Medulla oblongata (tissue), 1 donor: ENCODE data around the gene JAML.

Experiments used
- DNase-seq: peaks from one replicate; pipeline ENCODE4 v3.0.0-alpha.2; 2015; ENCODE audit errors: extremely low spot score

The JAML gene

DNA sequence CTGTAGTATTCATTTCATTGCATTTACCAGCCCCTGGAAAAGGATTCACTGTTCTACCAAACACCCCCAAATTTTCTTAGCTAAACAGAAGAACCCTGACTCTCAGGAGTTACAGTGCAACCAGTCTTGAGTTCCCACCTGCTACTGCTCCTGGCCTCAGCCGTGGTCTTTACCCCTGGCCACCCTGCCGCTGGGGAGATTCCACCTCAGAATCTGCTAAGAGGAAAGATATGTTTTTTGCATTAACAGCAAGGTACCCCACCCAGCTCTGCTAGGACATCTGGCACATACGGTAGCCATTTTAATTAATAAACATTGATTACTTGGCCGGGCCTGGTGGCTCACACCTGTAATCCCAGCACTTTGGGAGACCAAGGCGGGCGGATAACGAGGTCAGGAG lies 9.0 kb downstream of the JAML start:
- DNase-seq = no peak

DNA sequence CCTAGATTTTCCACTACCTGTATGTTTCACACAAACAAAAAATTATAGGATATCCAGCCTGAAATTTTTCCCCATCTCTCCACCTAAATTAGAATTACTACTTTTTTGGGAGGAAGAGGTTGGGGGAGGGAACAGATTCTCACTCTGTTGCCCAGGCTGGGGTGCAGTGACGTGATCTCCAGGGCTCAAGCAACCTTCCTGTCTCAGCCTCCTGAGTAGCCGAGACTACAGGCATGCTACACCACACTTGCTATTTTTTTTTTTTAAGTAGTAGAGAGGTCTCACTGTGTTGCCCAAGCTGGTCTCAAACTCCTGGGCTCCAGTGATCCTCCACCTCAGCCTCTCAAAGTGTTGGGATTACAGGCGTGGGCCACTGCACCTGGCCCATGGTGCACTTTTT lies 9.5 kb downstream of the JAML start:
- no peak for DNase-seq

GRCh38 chr11:118214210-118214914 lies 10.4 kb downstream of the JAML start:
- peak; percentile 75 for DNase-seq

DNA sequence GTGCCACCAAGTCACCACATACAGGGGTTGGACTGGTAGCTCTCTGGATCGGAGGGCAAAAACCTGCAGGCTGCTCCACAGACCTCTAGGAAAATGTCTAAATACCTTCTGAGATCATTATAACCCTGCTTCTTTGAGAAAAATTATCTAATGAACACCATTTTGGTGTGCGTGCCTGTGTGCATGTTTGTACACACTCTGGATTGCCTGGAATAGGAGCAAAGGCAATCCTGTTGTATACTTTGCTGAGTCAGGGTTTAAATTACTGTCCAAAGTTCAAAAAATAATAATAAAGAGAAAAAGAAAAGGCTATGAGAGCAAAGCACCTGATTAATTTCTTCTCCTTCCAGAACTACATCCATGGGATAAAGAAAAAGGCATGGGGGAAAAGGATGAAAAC lies 11.0 kb downstream of the JAML start:
- DNase-seq = no peak

DNA sequence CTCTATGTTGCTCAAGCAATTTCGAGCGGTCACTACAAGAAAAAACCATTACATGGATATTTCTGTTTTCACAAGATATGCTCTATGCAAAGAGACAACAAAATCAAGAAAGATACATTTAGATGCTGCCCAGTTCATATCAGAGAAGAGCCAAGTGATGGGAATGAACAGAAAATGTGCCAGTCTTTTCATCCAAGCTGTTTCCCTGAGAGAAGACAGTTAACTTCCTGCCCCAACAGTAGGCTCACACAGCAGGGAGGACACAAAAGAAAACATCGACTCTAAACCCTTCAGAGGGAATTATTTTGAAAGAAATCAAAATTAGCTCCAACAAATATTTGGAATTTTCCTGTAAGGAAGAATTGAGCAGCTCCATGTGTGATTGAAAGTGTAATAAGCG lies 11.6 kb downstream of the JAML start:
- DNase-seq = no peak

DNA sequence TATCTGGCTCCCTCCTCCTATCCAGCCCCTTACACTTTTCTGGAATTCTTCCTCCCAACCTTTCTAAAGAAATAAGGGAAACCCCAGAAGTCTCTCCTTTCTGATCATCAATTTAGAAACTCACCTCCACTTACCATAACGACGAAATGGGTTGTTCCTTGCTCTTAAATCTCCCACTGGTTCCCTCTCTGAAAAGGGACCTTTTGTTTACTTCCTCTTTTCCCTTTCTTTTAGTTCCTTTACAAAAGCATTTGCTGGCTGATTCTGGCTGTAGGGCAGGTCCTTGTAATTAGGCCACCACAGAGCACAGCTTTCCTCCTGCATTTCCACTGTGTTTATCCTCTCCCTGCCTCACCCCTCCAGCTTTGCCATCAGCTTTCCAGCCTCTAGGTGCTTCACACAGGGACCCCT lies 12.0 kb downstream of the JAML start:
- no peak for DNase-seq

GRCh38 chr11:118212131-118212725 lies 12.6 kb downstream of the JAML start:
- DNase-seq = no peak

GRCh38 chr11:118211006-118211405 lies 13.8 kb downstream of the JAML start:
- no peak for DNase-seq

DNA sequence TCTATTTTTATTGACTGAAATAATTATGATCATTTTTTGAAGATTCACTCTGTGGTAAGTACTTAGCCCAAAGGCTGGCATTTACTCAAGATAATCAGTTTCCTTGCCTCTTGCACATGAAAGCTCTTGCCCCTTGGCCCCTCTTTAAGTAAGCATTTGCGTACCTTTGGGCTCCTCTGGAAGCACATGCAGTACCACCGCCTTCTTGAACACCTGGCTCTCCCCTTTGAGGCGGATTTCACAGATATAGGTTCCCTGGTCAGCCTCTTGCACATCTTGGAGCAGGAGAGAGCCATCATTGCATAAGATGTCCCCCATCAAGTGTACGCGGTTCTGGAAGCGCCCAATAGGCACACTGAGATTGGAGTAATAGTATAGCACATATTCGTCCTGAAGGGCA lies 14.5 kb downstream of the JAML start:
- no peak for DNase-seq

DNA sequence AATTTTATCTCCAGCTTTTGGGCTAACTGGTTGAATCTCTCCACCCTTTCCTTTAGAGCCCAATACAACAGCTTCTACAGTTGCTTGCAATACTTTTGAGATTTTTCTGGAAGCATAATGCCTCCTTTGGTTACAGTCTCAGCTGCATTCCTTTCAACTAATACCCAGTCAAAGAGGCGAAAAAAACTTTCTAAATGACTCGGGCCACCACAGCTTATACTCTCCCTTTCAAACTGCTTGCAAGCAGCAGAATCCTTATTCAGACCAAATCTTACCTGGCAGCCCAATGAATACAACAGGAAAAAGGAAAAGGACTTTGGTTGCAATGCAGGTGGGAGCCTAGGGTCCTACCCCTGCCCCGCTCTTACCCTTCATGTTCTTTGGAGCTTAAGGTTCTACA lies 15.8 kb downstream of the JAML start:
- no peak for DNase-seq

DNA sequence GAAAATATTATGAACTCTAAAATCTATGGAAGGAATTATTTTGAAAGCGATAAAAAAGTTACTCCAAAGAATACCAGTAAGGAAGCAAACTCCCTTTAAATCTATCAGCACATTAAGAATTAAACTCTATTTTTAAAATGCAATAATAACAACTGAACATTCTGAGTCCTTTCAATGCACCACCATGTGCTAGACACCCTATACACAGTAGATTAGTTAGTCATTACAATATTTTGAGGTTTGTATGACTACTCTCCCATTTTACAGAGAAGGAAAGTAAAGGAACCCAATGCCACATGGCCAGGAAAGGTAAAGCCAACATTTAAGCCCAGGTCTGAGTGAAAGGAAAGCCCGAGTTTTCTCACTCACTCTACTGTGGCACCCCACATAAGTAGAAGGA lies 17.7 kb downstream of the JAML start:
- DNase-seq = no peak

DNA sequence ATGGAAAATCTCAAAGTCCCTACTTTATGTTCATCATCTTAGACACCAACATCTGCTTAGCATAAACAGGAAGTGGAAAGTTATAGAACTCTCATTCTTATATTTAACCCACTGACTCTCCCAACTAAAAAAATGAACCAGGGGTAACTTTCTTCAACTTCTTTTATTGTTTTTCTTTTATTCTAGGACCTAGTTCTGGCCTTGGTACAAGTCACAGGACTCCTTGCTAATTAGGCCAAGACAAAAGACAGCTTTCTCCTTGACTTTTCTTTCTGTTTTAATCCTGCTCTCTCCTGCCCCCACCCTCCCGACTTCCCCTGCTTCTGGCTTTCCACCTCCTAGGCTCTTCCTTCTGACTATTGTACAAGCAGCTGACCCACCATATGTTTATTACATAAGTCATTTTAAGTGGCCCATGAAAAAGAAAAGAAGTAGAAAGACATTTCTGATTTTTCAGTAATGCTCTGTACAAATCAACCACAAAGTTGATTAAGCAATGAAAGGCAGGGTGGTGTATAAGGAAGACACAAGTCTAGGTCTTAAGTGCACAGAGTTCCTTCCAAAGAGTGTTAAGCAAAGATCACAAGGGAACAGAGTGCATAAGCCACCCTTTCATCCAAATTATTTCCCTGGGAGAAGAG lies 18.3 kb downstream of the JAML start:
- no peak for DNase-seq

GRCh38 chr11:118205606-118206378 lies 19.0 kb downstream of the JAML start:
- no peak for DNase-seq

DNA sequence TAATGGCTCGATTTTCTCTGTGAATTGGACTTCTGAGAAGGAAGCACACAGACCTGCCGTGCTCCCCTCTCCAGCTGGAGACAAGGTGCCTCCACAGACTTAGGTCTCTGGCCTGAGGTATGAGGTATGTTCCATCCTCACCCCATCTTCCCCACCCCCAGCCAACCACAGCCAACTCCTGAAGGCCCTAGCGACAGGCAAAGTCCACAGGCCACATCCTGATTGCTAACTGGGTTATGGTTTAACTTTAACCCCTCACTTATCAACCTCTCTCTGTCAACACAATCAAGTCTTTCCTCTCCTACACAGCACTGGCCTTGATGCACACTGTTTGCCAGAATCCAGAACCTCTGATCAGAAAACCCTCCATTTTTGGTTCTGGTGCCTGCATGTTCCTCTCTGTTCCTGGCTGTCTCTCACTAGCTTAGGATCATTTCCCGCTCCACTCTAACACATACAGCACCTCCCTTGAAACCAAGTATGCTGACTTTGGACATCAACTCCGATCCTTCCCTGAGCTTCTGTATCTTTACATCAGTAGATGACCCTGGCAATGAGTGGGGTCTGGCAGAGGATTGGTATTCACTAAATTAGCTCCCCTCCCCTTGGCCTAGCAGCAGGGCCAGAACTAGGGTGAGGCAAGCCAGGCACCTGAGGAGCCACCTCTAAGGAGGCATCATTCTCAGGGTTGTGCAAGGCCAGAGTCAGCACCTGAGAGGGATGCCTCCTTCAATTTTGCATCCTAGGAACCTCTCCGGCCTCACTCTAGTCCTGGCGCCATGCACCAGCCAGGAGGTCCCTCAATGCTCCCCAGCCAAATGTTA lies 22.0 kb downstream of the JAML start:
- DNase-seq = no peak

- DNase-seq = no peak
Observed at GRCh38 chr11:118201966-118202365, 22.8 kb downstream of the JAML start.

GRCh38 chr11:118200901-118201680 lies 23.7 kb downstream of the JAML start:
- no peak for DNase-seq

GRCh38 chr11:118200497-118200896 lies 24.3 kb downstream of the JAML start:
- no peak for DNase-seq

GRCh38 chr11:118199135-118199534 lies 25.7 kb downstream of the JAML start:
- DNase-seq = no peak

- peak; percentile 80 for DNase-seq
Observed at GRCh38 chr11:118198370-118198769, 26.4 kb downstream of the JAML start.

DNA sequence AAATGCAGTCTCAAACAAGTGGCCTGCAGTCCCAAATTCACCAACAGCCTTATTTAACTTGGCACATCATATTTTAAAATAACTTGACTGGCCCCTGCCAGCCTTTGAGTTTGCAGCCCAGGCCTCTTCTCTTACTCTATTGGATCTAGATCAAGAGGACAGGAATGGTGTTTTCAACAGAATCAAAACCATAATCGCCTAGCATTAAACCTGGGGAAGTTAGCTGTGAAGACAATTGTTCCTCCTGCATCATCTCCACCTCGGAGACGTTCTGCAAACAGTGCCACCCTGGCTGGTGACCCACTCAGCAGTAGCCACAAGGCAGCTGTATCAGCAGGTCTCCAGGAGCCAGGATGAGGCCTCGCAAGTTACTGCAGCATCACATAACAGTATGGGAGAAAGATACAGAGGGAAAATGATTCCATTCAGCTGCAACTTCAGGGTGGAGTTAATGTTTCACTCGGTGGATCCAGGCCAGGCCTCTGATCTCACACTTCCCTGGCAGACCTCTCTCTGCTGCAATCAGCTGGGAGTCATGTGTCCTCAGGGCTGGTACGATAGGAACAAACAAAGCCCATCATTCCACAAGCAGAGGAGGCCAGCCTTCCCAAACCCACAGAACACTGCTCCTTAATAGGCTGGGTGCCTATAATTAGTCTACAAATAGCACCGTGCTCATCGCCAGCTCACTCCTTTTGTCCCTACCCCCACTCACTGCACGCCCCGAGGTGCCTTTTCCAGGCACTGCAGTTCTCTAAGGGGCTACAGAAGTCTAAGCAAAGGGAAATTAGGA lies 29.8 kb downstream of the JAML start:
- DNase-seq = peak; percentile 86
